ENCODE data around the gene PLAAT5.
"Not testable (repeated sequence)": the region's sequence is repeated elsewhere in the genome, so short reads cannot be mapped to it uniquely, and the experiment has no call there.

The PLAAT5 gene

DNA sequence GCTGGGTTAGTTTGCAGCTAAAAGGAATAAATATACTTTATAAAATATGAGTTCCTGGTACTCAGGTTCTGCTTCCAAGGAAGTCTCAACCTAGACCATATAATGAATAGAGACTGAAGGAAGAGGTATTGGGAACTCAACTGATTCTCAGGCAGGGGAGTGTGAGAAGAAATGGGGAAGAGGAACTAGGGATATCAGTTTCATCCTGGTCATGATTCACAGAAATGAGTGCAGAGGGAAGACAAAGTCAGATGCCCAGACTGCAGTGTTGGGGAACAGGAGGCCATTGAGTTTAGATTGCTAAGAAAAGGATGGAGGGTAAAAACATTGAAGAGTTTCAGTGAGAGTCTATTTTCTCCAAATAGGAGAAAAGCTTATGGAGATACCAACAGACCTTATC is 28.8 kb downstream of the PLAAT5 start:
- no peaks in the 10 kb centered on the region for H3K27me3 ChIP-seq (ENCODE audit: control insufficient read depth, insufficient read depth, low read length)
- H3K4me1 ChIP-seq (ENCODE audit: control insufficient read depth, insufficient read depth, low read length): peaks cover 2% of the 10 kb centered on the region
- H3K4me3 ChIP-seq (ENCODE audit: low read depth, low read length): no peak overlapping the region

DNA sequence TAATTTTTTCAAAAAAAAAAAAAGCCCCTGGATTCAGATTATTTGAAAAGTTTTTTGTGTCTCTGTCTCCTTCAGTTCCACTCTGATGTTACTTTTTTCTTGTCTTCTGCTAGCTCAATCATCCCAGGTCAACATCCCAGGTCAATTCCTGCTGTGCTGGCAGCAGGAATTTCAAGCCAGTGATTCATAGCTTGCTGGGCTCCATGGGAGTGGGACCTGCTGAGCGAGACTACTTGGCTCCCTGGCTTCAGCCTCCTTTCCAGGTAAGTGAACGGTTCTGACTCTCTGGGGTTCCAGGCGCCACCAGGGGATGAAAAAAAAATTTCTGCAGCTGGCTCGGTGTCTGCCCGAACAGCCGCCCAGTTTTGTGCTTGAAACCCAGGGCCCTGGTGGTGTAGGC is 31.4 kb downstream of the PLAAT5 start:
- Histone ChIP-seq H3K4me3 (ENCODE audit: low read depth, low read length) (no peak overlapping the region), H3K36me3 (ENCODE audit: control insufficient read depth, insufficient read depth, low read length) (no peaks in the 10 kb centered on the region), H3K4me1 (ENCODE audit: control insufficient read depth, insufficient read depth, low read length) (peaks cover 2% of the 10 kb centered on the region), H3K27me3 (ENCODE audit: control insufficient read depth, insufficient read depth, low read length) (no peaks in the 10 kb centered on the region), H3K9ac (ENCODE audit: low read depth, low read length) (no peak overlapping the region), H3K9me3 (ENCODE audit: control insufficient read depth, insufficient read depth, low read length) (no peaks in the 10 kb centered on the region)

More for the DNA sequence above, 28.8 kb downstream of the PLAAT5 start:
- Histone ChIP-seq H3K9ac (ENCODE audit: low read depth, low read length) (no peak overlapping the region), H3K9me3 (ENCODE audit: control insufficient read depth, insufficient read depth, low read length) (no peaks in the 10 kb centered on the region), H3K36me3 (ENCODE audit: control insufficient read depth, insufficient read depth, low read length) (no peaks in the 10 kb centered on the region)

DNA sequence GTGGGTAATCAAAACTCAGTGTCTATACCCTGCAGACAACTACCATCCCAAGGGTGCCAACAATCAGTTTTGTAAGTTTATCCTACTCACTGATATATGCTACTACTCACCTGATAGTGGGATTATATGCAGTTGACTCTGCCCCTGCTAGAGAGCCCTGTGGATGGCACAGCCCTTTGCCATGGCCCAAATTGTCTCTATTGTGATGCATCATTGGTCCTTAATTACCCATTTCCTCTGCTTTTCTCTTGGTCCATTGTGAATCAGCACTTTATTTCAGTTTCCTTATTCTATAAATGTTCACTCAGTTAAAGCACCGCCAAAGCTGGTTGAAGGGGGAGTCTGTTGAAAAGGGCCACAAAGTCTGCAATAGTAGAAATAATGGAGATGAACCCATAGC is 42.3 kb downstream of the PLAAT5 start:
- Histone ChIP-seq H3K36me3 (ENCODE audit: control insufficient read depth, insufficient read depth, low read length) (no peaks in the 10 kb centered on the region), H3K4me3 (ENCODE audit: low read depth, low read length) (no peak overlapping the region), H3K9ac (ENCODE audit: low read depth, low read length) (no peak overlapping the region), H3K27me3 (ENCODE audit: control insufficient read depth, insufficient read depth, low read length) (no peaks in the 10 kb centered on the region), H3K9me3 (ENCODE audit: control insufficient read depth, insufficient read depth, low read length) (no peaks in the 10 kb centered on the region), H3K4me1 (ENCODE audit: control insufficient read depth, insufficient read depth, low read length) (peaks cover 11% of the 10 kb centered on the region)

DNA sequence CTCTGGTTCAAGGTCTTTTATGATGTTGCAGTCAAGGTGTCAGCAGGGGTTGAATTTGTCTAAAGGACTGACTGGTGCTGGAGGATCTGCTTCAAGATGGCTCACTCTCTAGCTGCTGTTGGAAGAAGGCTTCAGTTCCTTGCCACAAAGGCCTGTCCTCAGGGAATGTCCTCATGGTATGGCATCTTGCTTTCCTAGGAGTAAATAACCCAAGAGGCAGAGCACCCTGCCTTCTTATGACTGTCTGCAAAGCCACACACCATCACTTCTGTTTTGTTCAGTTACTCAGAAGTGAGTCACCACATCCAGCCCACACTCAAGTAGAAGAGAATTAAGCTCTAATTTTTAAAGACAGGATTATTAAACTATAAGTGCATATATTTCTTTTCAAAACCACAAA is 45.2 kb downstream of the PLAAT5 start:
- Histone ChIP-seq H3K4me3 (ENCODE audit: low read depth, low read length) (no peak overlapping the region), H3K4me1 (ENCODE audit: control insufficient read depth, insufficient read depth, low read length) (peaks cover 11% of the 10 kb centered on the region), H3K9me3 (ENCODE audit: control insufficient read depth, insufficient read depth, low read length) (no peaks in the 10 kb centered on the region), H3K36me3 (ENCODE audit: control insufficient read depth, insufficient read depth, low read length) (no peaks in the 10 kb centered on the region), H3K9ac (ENCODE audit: low read depth, low read length) (no peak overlapping the region), H3K27me3 (ENCODE audit: control insufficient read depth, insufficient read depth, low read length) (no peaks in the 10 kb centered on the region)

DNA sequence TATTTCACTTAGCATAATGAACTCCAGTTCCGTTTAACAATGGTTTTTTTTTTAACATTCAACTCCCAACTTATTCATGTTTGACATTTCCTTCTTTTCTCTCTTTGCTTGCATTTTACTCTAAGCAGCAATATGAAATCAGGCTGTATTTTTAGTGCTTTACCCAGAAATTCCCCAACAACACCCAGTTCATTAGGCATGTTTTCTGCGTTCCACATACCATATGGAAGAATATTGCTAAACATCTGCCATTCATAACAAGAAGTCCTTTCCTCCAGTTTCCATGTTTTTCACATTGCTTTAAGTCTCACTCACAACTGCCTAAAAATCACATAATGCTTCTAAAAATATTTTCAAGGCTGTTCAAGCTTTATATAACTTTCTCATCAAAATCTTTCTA is 45.8 kb downstream of the PLAAT5 start:
- Histone ChIP-seq H3K4me1 (ENCODE audit: control insufficient read depth, insufficient read depth, low read length) (peaks cover 11% of the 10 kb centered on the region), H3K4me3 (ENCODE audit: low read depth, low read length) (no peak overlapping the region), H3K36me3 (ENCODE audit: control insufficient read depth, insufficient read depth, low read length) (no peaks in the 10 kb centered on the region), H3K9me3 (ENCODE audit: control insufficient read depth, insufficient read depth, low read length) (no peaks in the 10 kb centered on the region), H3K9ac (ENCODE audit: low read depth, low read length) (no peak overlapping the region), H3K27me3 (ENCODE audit: control insufficient read depth, insufficient read depth, low read length) (no peaks in the 10 kb centered on the region)

DNA sequence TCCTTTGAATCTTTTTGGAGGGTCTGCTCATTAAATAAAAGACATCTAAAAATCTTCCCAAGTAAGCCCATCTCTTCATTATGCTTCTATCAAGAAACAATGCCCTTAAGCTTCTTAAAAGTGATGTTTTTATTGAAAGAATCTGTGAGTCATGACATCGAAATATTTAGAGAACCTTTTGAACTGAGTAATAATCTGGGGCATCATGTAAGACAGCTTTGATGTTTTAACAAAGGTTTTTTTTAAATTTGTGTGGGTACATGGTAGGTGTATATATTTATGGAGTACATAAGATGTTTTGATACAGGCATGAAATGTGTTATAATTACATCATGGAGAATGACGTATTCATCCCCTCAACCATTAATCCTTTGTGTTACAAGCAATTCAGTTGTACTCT is 46.8 kb downstream of the PLAAT5 start:
- Histone ChIP-seq H3K4me1 (ENCODE audit: control insufficient read depth, insufficient read depth, low read length) (peaks cover 11% of the 10 kb centered on the region), H3K9me3 (ENCODE audit: control insufficient read depth, insufficient read depth, low read length) (no peaks in the 10 kb centered on the region), H3K36me3 (ENCODE audit: control insufficient read depth, insufficient read depth, low read length) (no peaks in the 10 kb centered on the region), H3K4me3 (ENCODE audit: low read depth, low read length) (no peak overlapping the region), H3K27me3 (ENCODE audit: control insufficient read depth, insufficient read depth, low read length) (no peaks in the 10 kb centered on the region), H3K9ac (ENCODE audit: low read depth, low read length) (no peak overlapping the region)

DNA sequence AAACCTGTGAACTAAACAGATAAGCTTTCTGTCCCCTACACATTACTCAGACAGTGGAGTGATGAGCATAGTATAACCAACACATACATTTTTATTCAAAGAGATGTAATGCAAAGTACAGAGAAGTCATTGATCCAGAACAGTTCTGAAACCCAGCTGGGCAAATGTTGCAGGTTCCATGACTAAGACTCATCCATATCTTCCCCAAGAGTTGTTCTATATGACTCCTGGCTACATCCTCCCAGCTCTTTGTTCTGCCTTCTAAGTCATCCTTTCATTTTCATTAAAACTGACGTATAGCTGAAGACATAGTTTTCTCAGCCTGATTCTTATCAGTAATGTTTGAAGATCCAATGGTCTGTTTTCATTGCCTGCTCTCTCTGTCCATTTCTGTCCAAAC is 47.3 kb downstream of the PLAAT5 start:
- H3K27me3 ChIP-seq (ENCODE audit: control insufficient read depth, insufficient read depth, low read length): no peaks in the 10 kb centered on the region
- H3K4me3 ChIP-seq (ENCODE audit: low read depth, low read length): no peak overlapping the region
- H3K36me3 ChIP-seq (ENCODE audit: control insufficient read depth, insufficient read depth, low read length): no peaks in the 10 kb centered on the region
- no peak overlapping the region for H3K9ac ChIP-seq (ENCODE audit: low read depth, low read length)
- H3K9me3 ChIP-seq (ENCODE audit: control insufficient read depth, insufficient read depth, low read length): no peaks in the 10 kb centered on the region
- peaks cover 6% of the 10 kb centered on the region for H3K4me1 ChIP-seq (ENCODE audit: control insufficient read depth, insufficient read depth, low read length)

DNA sequence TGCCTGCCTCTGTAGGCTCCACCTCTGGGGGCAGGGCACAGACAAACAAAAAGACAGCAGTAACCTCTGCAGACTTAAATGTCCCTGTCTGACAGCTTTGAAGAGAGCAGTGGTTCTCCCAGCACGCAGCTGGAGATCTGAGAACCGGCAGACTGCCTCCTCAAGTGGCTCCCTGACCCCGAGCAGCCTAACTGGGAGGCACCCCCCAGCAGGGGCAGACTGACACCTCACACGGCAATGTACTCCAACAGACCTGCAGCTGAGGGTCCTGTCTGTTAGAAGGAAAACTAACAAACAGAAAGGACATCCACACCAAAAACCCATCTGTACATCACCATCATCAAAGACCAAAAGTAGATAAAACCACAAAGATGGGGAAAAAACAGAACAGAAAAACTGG is 55.1 kb downstream of the PLAAT5 start:
- H3K27me3 ChIP-seq (ENCODE audit: control insufficient read depth, insufficient read depth, low read length); H3K9ac ChIP-seq (ENCODE audit: low read depth, low read length); H3K4me1 ChIP-seq (ENCODE audit: control insufficient read depth, insufficient read depth, low read length); H3K9me3 ChIP-seq (ENCODE audit: control insufficient read depth, insufficient read depth, low read length); H3K36me3 ChIP-seq (ENCODE audit: control insufficient read depth, insufficient read depth, low read length); H3K4me3 ChIP-seq (ENCODE audit: low read depth, low read length): not testable (repeated sequence)

DNA sequence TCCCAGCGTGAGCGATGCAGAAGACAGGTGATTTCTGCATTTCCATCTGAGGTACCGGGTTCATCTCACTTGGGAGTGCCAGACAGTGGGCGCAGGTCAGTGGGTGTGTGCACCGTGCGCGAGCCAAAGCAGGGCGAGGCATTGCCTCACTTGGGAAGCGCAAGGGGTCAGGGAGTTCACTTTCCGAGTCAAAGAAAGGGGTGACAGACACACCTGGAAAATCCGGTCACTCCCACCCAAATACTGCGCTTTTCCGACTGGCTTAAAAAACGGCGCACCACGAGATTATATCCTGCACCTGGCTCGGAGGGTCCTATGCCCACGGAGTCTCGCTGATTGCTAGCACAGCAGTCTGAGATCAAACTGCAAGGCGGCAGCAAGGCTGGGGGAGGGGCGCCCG is 55.6 kb downstream of the PLAAT5 start:
- not testable (repeated sequence) for H3K27me3 ChIP-seq (ENCODE audit: control insufficient read depth, insufficient read depth, low read length); H3K9ac ChIP-seq (ENCODE audit: low read depth, low read length); H3K9me3 ChIP-seq (ENCODE audit: control insufficient read depth, insufficient read depth, low read length); H3K4me3 ChIP-seq (ENCODE audit: low read depth, low read length); H3K4me1 ChIP-seq (ENCODE audit: control insufficient read depth, insufficient read depth, low read length); H3K36me3 ChIP-seq (ENCODE audit: control insufficient read depth, insufficient read depth, low read length)

DNA sequence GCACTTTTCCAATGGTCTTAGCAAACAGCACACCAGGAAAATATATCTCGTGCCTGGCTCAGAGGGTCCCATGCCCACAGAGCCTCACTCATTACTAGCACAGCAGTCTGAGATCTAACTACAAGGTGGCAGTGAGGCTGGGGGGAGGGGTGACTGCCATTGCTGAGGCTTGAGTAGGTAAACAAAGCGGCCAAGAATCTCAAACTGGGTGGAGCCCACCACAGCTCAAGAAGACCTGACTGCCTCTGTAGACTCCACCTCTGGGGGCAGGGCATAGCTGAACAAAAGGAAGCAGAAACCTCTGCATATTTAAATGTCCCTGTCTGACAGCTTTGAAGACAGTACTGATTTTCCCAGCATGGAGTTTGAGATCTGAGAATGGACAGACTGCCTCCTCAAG is 60.2 kb downstream of the PLAAT5 start:
- not testable (repeated sequence) for H3K4me3 ChIP-seq (ENCODE audit: low read depth, low read length); H3K9me3 ChIP-seq (ENCODE audit: control insufficient read depth, insufficient read depth, low read length); H3K4me1 ChIP-seq (ENCODE audit: control insufficient read depth, insufficient read depth, low read length); H3K27me3 ChIP-seq (ENCODE audit: control insufficient read depth, insufficient read depth, low read length); H3K9ac ChIP-seq (ENCODE audit: low read depth, low read length); H3K36me3 ChIP-seq (ENCODE audit: control insufficient read depth, insufficient read depth, low read length)

DNA sequence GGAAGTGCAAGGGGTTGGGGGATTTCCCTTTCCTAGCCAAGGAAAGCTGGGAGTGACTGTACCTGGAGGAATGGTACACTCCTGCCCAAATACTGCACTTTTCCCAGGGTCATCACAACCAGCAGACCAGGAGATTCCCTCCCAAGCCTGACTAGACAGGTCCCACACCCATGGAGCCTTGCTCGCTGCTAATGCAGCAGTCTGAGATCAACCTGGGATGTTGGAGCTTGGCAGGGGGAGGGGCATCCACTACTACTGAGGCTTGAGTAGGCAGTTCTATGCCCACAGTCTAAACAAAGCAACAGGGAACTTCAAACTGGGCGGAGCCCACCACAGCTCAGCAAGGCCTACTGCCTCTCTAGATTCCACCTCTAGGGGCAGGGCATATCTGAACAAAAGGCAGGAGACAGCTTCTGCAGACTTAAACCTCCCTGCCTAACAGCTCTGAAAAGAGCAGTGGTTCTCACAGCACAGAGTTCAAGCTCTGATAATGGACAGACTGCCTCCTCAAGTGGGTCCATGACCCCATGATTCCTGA is 62.9 kb downstream of the PLAAT5 start:
- no peaks in the 10 kb centered on the region for H3K27me3 ChIP-seq (ENCODE audit: control insufficient read depth, insufficient read depth, low read length)
- H3K9me3 ChIP-seq (ENCODE audit: control insufficient read depth, insufficient read depth, low read length): no peaks in the 10 kb centered on the region
- no peak overlapping the region for H3K4me3 ChIP-seq (ENCODE audit: low read depth, low read length)
- no peaks in the 10 kb centered on the region for H3K36me3 ChIP-seq (ENCODE audit: control insufficient read depth, insufficient read depth, low read length)
- H3K9ac ChIP-seq (ENCODE audit: low read depth, low read length): no peak overlapping the region
- H3K4me1 ChIP-seq (ENCODE audit: control insufficient read depth, insufficient read depth, low read length): no peaks in the 10 kb centered on the region

DNA sequence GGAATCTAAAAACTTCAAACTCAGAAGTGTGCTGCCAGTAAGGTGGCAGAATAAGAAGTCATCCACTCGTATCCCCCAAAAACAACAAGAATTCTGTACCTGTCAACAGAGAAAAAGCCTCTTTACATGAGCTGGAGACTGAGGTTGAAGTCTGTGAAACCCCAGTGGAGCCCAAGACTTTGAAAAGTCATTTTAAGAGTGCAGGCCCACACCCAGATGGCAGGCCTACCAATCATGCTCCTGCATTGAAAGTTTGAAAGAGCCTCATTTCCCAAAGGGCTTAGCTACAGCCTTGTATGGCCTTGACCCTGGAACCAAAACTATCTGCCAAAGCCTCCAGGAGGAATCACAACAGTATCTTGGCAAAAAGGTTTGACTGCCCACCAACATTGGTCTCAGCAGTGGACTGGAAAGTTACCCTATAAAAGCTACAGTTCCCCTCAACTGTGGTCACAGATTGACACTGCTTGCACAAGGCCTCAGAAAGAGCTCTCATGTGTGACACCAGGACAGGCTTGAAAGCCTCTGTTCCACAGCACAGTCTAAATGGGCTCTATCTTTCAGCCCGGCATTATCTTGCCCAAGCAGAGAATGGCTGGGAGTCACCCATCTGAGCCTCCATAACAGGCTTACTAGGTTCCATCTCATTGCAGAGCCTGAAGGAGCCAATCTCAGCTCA is 73.7 kb downstream of the PLAAT5 start:
- Histone ChIP-seq H3K9ac (ENCODE audit: low read depth, low read length) (no peak overlapping the region), H3K36me3 (ENCODE audit: control insufficient read depth, insufficient read depth, low read length) (no peaks in the 10 kb centered on the region), H3K9me3 (ENCODE audit: control insufficient read depth, insufficient read depth, low read length) (peaks cover 5% of the 10 kb centered on the region), H3K4me1 (ENCODE audit: control insufficient read depth, insufficient read depth, low read length) (no peaks in the 10 kb centered on the region), H3K27me3 (ENCODE audit: control insufficient read depth, insufficient read depth, low read length) (no peaks in the 10 kb centered on the region), H3K4me3 (ENCODE audit: low read depth, low read length) (no peak overlapping the region)

All from iPS-15b (cell line).